Sigmoid colon (tissue), 7 donors: ENCODE measurements around the gene WBP11. TPM values are rescaled to one million over a fixed set of nuclear protein-coding genes. Genes with fewer than 3 reads are reported as not detected.

Experiments
- DNase-seq: peaks from one replicate; pipeline ENCODE4 v3.0.0-alpha.2; 2019
- H3K27ac ChIP-seq, 4 donors: fragments of 200-600 bp; sonication (generic); one replicate each; pipeline ENCODE4 v1.5.1; 2016 to 2019; ENCODE audit warnings: mild to moderate bottlenecking in 1 of 4
- H3K27me3 ChIP-seq, 3 donors: fragments of 200-600 bp; sonication (generic); one replicate each; pipeline ENCODE4 v1.5.1; 2019; ENCODE audit warnings: mild to moderate bottlenecking in 1 of 3
- H3K36me3 ChIP-seq, 4 donors: fragments of 200-600 bp; sonication (generic); one replicate each; pipeline ENCODE4 v1.5.1; 2016 to 2019
- H3K4me1 ChIP-seq, 4 donors: fragments of 200-600 bp; sonication (generic); one replicate each; pipeline ENCODE4 v1.5.1; 2017 to 2019
- H3K4me3 ChIP-seq, 4 donors: fragments of 200-600 bp; sonication (generic); one replicate each; pipeline ENCODE4 v1.5.1; 2017 to 2019; ENCODE audit warnings: mild to moderate bottlenecking in 2 of 4, moderate library complexity in 1 of 4
- H3K9me3 ChIP-seq, 4 donors: fragments of 200-600 bp in 3 of 4; sonication (generic) in 3 of 4; one replicate each; pipeline versions ENCODE4 v1.5.1 to v1.6.1; 2013 to 2019
- EP300 ChIP-seq, 4 donors: sonication (generic); formaldehyde crosslinking; IDR thresholded peaks; one replicate each; pipeline ENCODE4 v1.6.1; 2017; ENCODE audit warnings: antibody characterized with exemption in 4 of 4
- POLR2A ChIP-seq, 2 donors: fragments of 450-650 bp; IDR thresholded peaks; one replicate each; pipeline ENCODE4 v1.6.1; 2016; ENCODE audit warnings: antibody characterized with exemption in 2 of 2, mild to moderate bottlenecking in 2 of 2, moderate library complexity in 2 of 2
- POLR2AphosphoS5 ChIP-seq, 4 donors: sonication (generic); formaldehyde crosslinking; IDR thresholded peaks; one replicate each; pipeline ENCODE4 v1.6.1; 2017; ENCODE audit warnings: antibody characterized with exemption in 4 of 4
- WGBS, 2 donors: extraction: QIAGEN DNeasy Blood & Tissue Kit; methylation state at CpG; one replicate each; pipeline ENCODE4 v1.1.7; 2013; 5-methylcytosine and 5-hydroxymethylcytosine counted together
- intact Hi-C: fragments of 100-400 bp; cut with DNase I; formaldehyde crosslinking; loops from one replicate; pipeline ENCODE4 v1.15.1; 2023
- polyA plus RNA-seq, 3 donors: library from polyadenylated mRNA; stranded (reverse); fragments of 200-250 nt; gene quantifications; one replicate each; pipeline ENCODE4 v1.2.3, GENCODE V29; 2013
- total RNA-seq, 4 donors: library from RNA; depleted of rRNA; stranded (reverse); fragments of >200 nt; gene quantifications; one replicate each; pipeline ENCODE4 v1.1.0, GENCODE V29; 2016
- TF ChIP-seq, protein P1 (sequence below), 4 experiments: fragments of 450-650 bp in 3 of 4; fragments of 200-600 bp in 1 of 4; IDR thresholded peaks; one replicate each; pipeline ENCODE4 v1.5.1; 2016 to 2019; ENCODE audit warnings: antibody characterized with exemption in 4 of 4, mild to moderate bottlenecking in 3 of 4, moderate library complexity in 2 of 4
- donor health status: healthy with polysubstance abuse.
- donor health status: Bipolar disorder and iron deficiency.
- donor health status: healthy.

WBP11 gene
- total RNA-seq = 10 to 100 TPM; 14.3 to 20.7 (median 16.7) TPM
- 10 to 100 TPM; 13.2 to 24.1 (median 13.6) TPM for polyA plus RNA-seq

DNA sequence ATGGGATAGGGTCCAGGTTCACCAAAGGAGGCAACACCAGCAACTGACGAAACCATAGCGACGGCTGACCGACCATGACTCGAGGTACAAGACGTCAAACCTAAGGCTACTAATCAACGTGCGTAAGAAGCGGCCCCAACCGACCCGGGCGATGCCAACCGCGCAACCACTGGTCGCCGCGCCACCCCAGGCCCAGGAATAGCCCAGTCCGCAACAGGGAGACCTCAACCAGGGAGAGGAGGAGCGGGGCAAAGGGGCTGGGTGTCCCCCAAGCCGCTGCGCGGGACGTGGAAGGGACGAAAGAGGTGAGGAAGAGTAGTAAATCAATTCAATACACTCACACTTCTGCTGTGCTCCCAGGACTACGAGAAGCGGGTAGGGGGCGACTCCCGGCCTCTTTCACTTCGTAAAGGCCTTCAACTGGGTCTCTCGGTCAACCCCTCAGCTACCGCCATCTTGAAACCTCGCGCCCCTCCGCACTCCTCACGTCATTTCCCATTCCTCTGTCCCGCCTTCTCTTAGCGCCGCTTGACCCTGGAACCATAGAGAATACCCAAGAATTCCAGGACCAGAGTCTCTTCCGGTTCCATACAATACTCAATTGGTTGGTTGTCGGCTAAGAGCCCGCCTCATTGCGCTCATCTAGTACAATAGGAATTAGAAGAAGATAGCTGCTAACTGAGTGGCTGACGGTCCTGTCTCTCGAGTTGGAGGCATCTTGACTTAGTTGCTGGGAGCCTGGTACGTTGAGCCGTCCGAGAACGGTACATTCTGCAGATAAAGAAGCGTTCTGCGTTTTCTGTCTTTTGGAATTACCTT is at the start of gene WBP11, which contains the start of gene C12orf60:
WBP11 (minus strand) TSS at position 468 of the 819 bp plus-strand sequence. CDS start 2,095 bp downstream, outside the sequence.
C12orf60 (plus strand) TSS at position 660 of the 819 bp plus-strand sequence. CDS start 19,266 bp downstream, outside the sequence.
- Histone ChIP-seq H3K9me3 (no peaks in the 10 kb centered on the region), H3K27me3 (no peaks in the 10 kb centered on the region), H3K36me3 (peaks cover 0 to 15% (median 2%) of the 10 kb centered on the region in 4 donors), H3K27ac (peak within 1 kb of the TSS; percentile 81 to 97 (median 92)), H3K4me1 (peaks cover 0 to 19% (median 16%) of the 10 kb centered on the region in 4 donors), H3K4me3 (peak within 1 kb of the TSS; percentile 63 to 84 (median 77))
- TF ChIP-seq, protein P1, sequence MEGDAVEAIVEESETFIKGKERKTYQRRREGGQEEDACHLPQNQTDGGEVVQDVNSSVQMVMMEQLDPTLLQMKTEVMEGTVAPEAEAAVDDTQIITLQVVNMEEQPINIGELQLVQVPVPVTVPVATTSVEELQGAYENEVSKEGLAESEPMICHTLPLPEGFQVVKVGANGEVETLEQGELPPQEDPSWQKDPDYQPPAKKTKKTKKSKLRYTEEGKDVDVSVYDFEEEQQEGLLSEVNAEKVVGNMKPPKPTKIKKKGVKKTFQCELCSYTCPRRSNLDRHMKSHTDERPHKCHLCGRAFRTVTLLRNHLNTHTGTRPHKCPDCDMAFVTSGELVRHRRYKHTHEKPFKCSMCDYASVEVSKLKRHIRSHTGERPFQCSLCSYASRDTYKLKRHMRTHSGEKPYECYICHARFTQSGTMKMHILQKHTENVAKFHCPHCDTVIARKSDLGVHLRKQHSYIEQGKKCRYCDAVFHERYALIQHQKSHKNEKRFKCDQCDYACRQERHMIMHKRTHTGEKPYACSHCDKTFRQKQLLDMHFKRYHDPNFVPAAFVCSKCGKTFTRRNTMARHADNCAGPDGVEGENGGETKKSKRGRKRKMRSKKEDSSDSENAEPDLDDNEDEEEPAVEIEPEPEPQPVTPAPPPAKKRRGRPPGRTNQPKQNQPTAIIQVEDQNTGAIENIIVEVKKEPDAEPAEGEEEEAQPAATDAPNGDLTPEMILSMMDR (IDR thresholded peaks at IDR 0.05) = no peak
- TF ChIP-seq POLR2A (IDR thresholded peaks at IDR 0.05) = peak; percentile 69 to 70
- TF ChIP-seq EP300 (IDR thresholded peaks at IDR 0.05) = peak in 2 of 4 donors; percentile 15 to 46
- TF ChIP-seq POLR2AphosphoS5 (IDR thresholded peaks at IDR 0.05) = peak; percentile 84 to 96 (median 88)
- 0% methylated on average over 50 of the region's 50 CpGs for WGBS, 2 donors
- peak; percentile 99 for DNase-seq
- intact Hi-C loops = loop anchor here (2.0 kb wide), 1 partner anchor 28 kb away; a partner anchor contains a TSS

DNA sequence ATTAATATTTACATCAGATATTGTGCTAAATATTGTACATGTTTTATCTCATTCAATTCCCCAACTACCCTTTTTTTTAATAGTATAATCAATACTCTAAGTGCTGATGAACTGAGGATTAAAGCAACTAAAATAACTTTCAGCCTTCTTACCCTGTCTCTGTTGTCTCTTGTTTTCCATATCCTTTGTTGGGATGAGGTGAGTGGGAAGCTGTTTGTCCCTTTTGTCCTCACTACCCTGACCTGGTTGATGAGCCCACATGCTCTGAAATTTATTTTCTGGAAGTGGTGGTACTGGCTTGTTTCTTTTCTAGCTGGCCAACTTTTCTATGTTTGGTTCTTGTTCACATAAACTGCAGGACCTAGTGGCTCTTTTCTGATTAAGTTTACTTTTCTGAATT is 49.6 kb upstream of the WBP11 start:
- Histone ChIP-seq H3K4me1 (peaks cover 0 to 9% (median 4%) of the 10 kb centered on the region in 4 donors), H3K36me3 (no peaks in the 10 kb centered on the region), H3K27me3 (no peaks in the 10 kb centered on the region), H3K4me3 (no peak overlapping the region), H3K27ac (no peak overlapping the region), H3K9me3 (no peaks in the 10 kb centered on the region)
- TF ChIP-seq, protein P1 (IDR thresholded peaks at IDR 0.05) = no peak
- TF ChIP-seq POLR2AphosphoS5 (IDR thresholded peaks at IDR 0.05) = no peak
- TF ChIP-seq POLR2A (IDR thresholded peaks at IDR 0.05) = no peak
- no peak for TF ChIP-seq EP300 (IDR thresholded peaks at IDR 0.05)
- DNase-seq = no peak
- intact Hi-C loops = no loop called here

DNA sequence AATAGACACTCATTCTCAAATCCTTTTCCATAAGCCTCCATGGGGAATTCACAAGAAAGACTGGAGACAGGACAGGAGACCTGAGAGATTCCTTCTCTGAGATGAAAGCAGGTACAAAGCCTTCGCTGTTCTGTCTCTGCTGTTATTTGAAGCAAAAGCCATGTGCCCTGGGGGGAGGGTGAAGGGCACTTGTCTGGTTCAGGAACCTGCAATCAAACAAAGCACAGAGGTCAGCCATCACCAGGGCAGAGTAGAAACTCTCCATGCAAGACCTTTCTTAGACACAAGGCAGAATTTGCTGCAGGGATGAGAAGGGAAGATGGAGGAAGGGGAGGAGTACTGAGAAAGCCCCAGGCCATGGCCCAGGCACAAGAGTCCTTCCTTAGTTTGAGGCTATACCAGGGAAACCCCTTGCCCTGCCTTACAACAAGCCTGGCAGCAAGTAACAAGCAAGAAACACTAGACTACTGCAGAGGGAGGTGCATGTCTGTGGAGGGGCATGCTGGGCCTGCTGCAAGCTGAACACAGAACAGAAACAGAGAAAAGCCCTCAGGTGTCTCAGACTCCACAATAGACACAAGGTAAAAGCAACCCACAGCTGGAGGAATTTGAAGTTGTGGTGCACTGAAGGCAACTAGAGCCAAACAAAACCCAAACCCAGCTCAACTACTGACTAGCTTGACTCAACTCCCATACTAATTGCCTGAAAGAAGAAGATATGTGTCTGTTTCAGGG is 47.8 kb upstream of the WBP11 start:
- WGBS, 2 donors = 96 to 97% methylated on average over 1 of the region's 1 CpG

DNA sequence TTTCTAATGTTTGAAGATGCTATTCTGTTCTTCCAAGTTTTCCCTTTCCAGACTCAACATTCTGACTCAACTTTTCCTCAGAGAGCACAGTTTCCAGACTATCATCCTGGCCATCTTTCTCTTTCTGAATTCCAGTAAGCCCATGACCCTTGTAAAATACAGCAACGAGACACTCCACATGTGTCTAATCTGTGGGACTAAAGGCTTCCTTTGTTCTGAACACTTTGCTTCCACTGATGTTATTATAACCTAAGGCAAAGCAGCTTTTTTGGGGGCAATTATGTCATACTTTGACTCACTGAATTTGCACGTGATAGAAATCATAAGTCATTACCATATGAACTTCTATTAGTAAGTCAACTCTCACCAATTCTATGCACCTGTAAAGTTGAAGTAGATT is 46.4 kb upstream of the WBP11 start:
- Histone ChIP-seq H3K4me1 (peaks cover 0 to 27% (median 15%) of the 10 kb centered on the region in 4 donors), H3K9me3 (no peaks in the 10 kb centered on the region), H3K27ac (peak overlapping the region in 3 of 4 donors; percentile 38 to 55 (median 46)), H3K36me3 (no peaks in the 10 kb centered on the region), H3K27me3 (no peaks in the 10 kb centered on the region), H3K4me3 (no peak overlapping the region)
- TF ChIP-seq, protein P1 (IDR thresholded peaks at IDR 0.05) = no peak
- TF ChIP-seq EP300 (IDR thresholded peaks at IDR 0.05) (peak in 2 of 4 donors; percentile 3 to 23), POLR2A (IDR thresholded peaks at IDR 0.05) (no peak), POLR2AphosphoS5 (IDR thresholded peaks at IDR 0.05) (peak in 3 of 4 donors; percentile 49 to 72 (median 55))
- DNase-seq = no peak
- 75 to 85% methylated on average over 2 of the region's 2 CpGs for WGBS, 2 donors
- intact Hi-C loops = loop anchor here (10.0 kb wide), 3 partner anchors 295 to 735 kb away; no protein-coding TSS in a partner anchor

More for the DNA sequence above, 47.8 kb upstream of the WBP11 start:
- H3K4me3 ChIP-seq = no peak overlapping the region
- no peak for DNase-seq
- TF ChIP-seq POLR2AphosphoS5 (IDR thresholded peaks at IDR 0.05) = no peak
- TF ChIP-seq, protein P1 (IDR thresholded peaks at IDR 0.05) = no peak
- TF ChIP-seq POLR2A (IDR thresholded peaks at IDR 0.05) = no peak
- no peaks in the 10 kb centered on the region for H3K36me3 ChIP-seq
- H3K27ac ChIP-seq = peak overlapping the region in 1 of 4 donors; percentile 55
- no peaks in the 10 kb centered on the region for H3K27me3 ChIP-seq
- intact Hi-C loops = no loop called here
- peaks cover 0 to 20% (median 11%) of the 10 kb centered on the region in 4 donors for H3K4me1 ChIP-seq
- H3K9me3 ChIP-seq = no peaks in the 10 kb centered on the region
